Stimulated activated CD8-positive, alpha-beta memory T cell treated with anti-CD3 and anti-CD28 coated beads, Interleukin-2, amount 100 ng/mL, for 1 hour (primary cell): ENCODE measurements around the gene LRP1B.
"Not testable (repeated sequence)": the region's sequence is repeated elsewhere in the genome, so short reads cannot be mapped to it uniquely, and the experiment has no call there.

Experiments
- DNase-seq, 2 donors: peaks; one replicate each; pipeline ENCODE4 v3.0.0-alpha.2; 2020; ENCODE audit warnings: low read depth in 2 of 2

LRP1B gene

GRCh38 chr2:140457483-140457882, 1673.3 kb downstream of the LRP1B start:
- no peak for DNase-seq

GRCh38 chr2:140455315-140455714, 1675.5 kb downstream of the LRP1B start:
- DNase-seq: no peak

GRCh38 chr2:140454717-140455116, 1676.1 kb downstream of the LRP1B start:
- DNase-seq: no peak

- no peak for DNase-seq
These were observed 1679.5 kb downstream of the LRP1B start for GRCh38 chr2:140451324-140451723.

- DNase-seq: no peak
These were observed 1688.5 kb downstream of the LRP1B start for GRCh38 chr2:140442319-140442718.

- no peak for DNase-seq
These were observed 1690.0 kb downstream of the LRP1B start for GRCh38 chr2:140440815-140441214.

- DNase-seq: no peak
These were observed 1693.9 kb downstream of the LRP1B start for GRCh38 chr2:140436936-140437335.

- DNase-seq: not testable (repeated sequence)
These were observed 1703.8 kb downstream of the LRP1B start for GRCh38 chr2:140427033-140427432.

GRCh38 chr2:140424471-140424870, 1706.3 kb downstream of the LRP1B start:
- no peak for DNase-seq

GRCh38 chr2:140422759-140423158, 1708.1 kb downstream of the LRP1B start:
- DNase-seq: no peak

GRCh38 chr2:140417504-140417903, 1713.3 kb downstream of the LRP1B start:
- DNase-seq: no peak

GRCh38 chr2:140416577-140416976, 1714.2 kb downstream of the LRP1B start:
- no peak for DNase-seq

GRCh38 chr2:140415035-140415434, 1715.8 kb downstream of the LRP1B start:
- DNase-seq: not testable (repeated sequence)

GRCh38 chr2:140410695-140411094, 1720.1 kb downstream of the LRP1B start:
- DNase-seq: no peak

- DNase-seq: no peak
These were observed 1729.8 kb downstream of the LRP1B start for GRCh38 chr2:140401056-140401455.

- no peak for DNase-seq
These were observed 1738.0 kb downstream of the LRP1B start for GRCh38 chr2:140392824-140393223.

GRCh38 chr2:140384946-140385345, 1745.9 kb downstream of the LRP1B start:
- no peak for DNase-seq

GRCh38 chr2:140383781-140384180, 1747.0 kb downstream of the LRP1B start:
- no peak for DNase-seq

- DNase-seq: no peak
These were observed 1754.1 kb downstream of the LRP1B start for GRCh38 chr2:140376686-140377085.

GRCh38 chr2:140363131-140363530, 1767.7 kb downstream of the LRP1B start:
- DNase-seq: no peak

- DNase-seq: no peak
These were observed 1768.5 kb downstream of the LRP1B start for GRCh38 chr2:140362361-140362760.

- no peak for DNase-seq
These were observed 1771.6 kb downstream of the LRP1B start for GRCh38 chr2:140359056-140359771.

GRCh38 chr2:140356697-140357096, 1774.1 kb downstream of the LRP1B start:
- no peak for DNase-seq

- no peak for DNase-seq
These were observed 1775.2 kb downstream of the LRP1B start for GRCh38 chr2:140355511-140356090.
